H9 (cell line): ENCODE data around the gene CLEC16A. TPM values are rescaled to one million over a fixed set of nuclear protein-coding genes. Genes with fewer than 3 reads are reported as not detected.
A peak's percentile ranks its signal among the peaks of the same experiment; 100 is the strongest.

Experiments used
- DNase-seq: peaks from one replicate; pipeline ENCODE4 v3.0.0-alpha.2; 2017
- H2AFZ ChIP-seq: one replicate; pipeline ENCODE4 v1.6.1; 2013; ENCODE audit warnings: mild to moderate bottlenecking, low read length, control low read depth, moderate library complexity
- H2AK5ac ChIP-seq: 2 replicates; pipeline ENCODE4 v1.6.1; 2013; ENCODE audit warnings: low read length, control low read depth, mixed read lengths; ENCODE audit not compliant: insufficient read length
- H2BK120ac ChIP-seq: one replicate; pipeline ENCODE4 v1.6.1; 2013; ENCODE audit warnings: low read depth, mild to moderate bottlenecking, low read length, control low read depth, inconsistent platforms; ENCODE audit not compliant: poor library complexity, severe bottlenecking
- H2BK12ac ChIP-seq: 2 replicates; pipeline ENCODE4 v1.6.1; 2013; ENCODE audit warnings: low read length, control low read depth, mixed read lengths, low read depth; ENCODE audit not compliant: insufficient read length
- H2BK15ac ChIP-seq: 2 replicates; pipeline ENCODE4 v1.6.1; 2013; ENCODE audit warnings: low read depth, low read length, control low read depth
- H2BK20ac ChIP-seq: one replicate; pipeline ENCODE4 v1.6.1; 2013; ENCODE audit warnings: low read depth, mild to moderate bottlenecking, low read length, control low read depth, inconsistent platforms; ENCODE audit not compliant: poor library complexity, severe bottlenecking
- H2BK5ac ChIP-seq: 2 replicates; pipeline ENCODE4 v1.6.1; 2013; ENCODE audit warnings: low read length, control low read depth, mixed read lengths; ENCODE audit not compliant: insufficient read length
- H3K14ac ChIP-seq: 2 replicates; pipeline ENCODE4 v1.6.1; 2013; ENCODE audit warnings: low read length, control low read depth; ENCODE audit not compliant: insufficient read depth
- H3K18ac ChIP-seq: 2 replicates; pipeline ENCODE4 v1.6.1; 2013; ENCODE audit warnings: low read depth, mild to moderate bottlenecking, mixed read lengths, low read length, control low read depth; ENCODE audit not compliant: insufficient read length
- H3K23ac ChIP-seq: 2 replicates; pipeline ENCODE4 v1.6.1; 2013; ENCODE audit warnings: low read length, control low read depth, mixed read lengths, low read depth; ENCODE audit not compliant: insufficient read length
- H3K23me2 ChIP-seq: 2 replicates; pipeline ENCODE4 v1.6.1; 2013; ENCODE audit warnings: low read depth, mild to moderate bottlenecking, mixed read lengths, low read length, control low read depth; ENCODE audit not compliant: insufficient read length, poor library complexity, severe bottlenecking
- H3K27ac ChIP-seq: 2 replicates; pipeline ENCODE4 v1.5.1; 2013; ENCODE audit warnings: low read length, control low read depth, mixed read lengths, low read depth; ENCODE audit not compliant: insufficient read length
- H3K27me3 ChIP-seq: 2 replicates; pipeline ENCODE4 v1.6.1; 2013; ENCODE audit warnings: low read length, control low read depth, inconsistent platforms; ENCODE audit not compliant: insufficient read depth
- H3K4ac ChIP-seq: 2 replicates; pipeline ENCODE4 v1.6.1; 2013; ENCODE audit warnings: low read depth, mild to moderate bottlenecking, control low read depth, inconsistent platforms, low read length, moderate library complexity
- H3K4me1 ChIP-seq: 2 replicates; pipeline ENCODE4 v1.6.1; 2013; ENCODE audit warnings: low read length, control low read depth, inconsistent platforms; ENCODE audit not compliant: insufficient read depth
- H3K4me2 ChIP-seq: 2 replicates; pipeline ENCODE4 v1.6.1; 2013; ENCODE audit warnings: low read length, control low read depth, mixed read lengths; ENCODE audit not compliant: insufficient read length, insufficient read depth
- H3K56ac ChIP-seq: 2 replicates; pipeline ENCODE4 v1.6.1; 2013; ENCODE audit warnings: low read depth, mild to moderate bottlenecking, mixed read lengths, low read length, control low read depth; ENCODE audit not compliant: insufficient read length
- H3K79me1 ChIP-seq: 2 replicates; pipeline ENCODE4 v1.6.1; 2013; ENCODE audit warnings: low read depth, mild to moderate bottlenecking, moderate library complexity, low read length, control low read depth, inconsistent platforms; ENCODE audit not compliant: insufficient read depth, poor library complexity, severe bottlenecking
- H3K79me2 ChIP-seq: 2 replicates; pipeline ENCODE4 v1.6.1; 2013; ENCODE audit warnings: low read length, control low read depth, inconsistent platforms; ENCODE audit not compliant: insufficient read depth
- H3K9ac ChIP-seq: 2 replicates; pipeline ENCODE4 v1.6.1; 2013; ENCODE audit warnings: low read length, control low read depth, mixed read lengths; ENCODE audit not compliant: insufficient read length; ENCODE audit errors: extremely low read depth
- H3K9me3 ChIP-seq: one replicate; pipeline ENCODE4 v1.6.1; 2013; ENCODE audit warnings: low read depth, low read length, inconsistent platforms; ENCODE audit not compliant: control insufficient read depth
- H3T11ph ChIP-seq: one replicate; pipeline ENCODE4 v1.6.1; 2013; ENCODE audit warnings: mild to moderate bottlenecking, low read length, control low read depth, inconsistent platforms
- H4K20me1 ChIP-seq: one replicate; pipeline ENCODE4 v1.6.1; 2013; ENCODE audit not compliant: control insufficient read depth, insufficient read length, insufficient read depth
- H4K5ac ChIP-seq: 2 replicates; pipeline ENCODE4 v1.6.1; 2013; ENCODE audit warnings: low read depth, mild to moderate bottlenecking, mixed read lengths, low read length, control low read depth; ENCODE audit not compliant: insufficient read length
- H4K8ac ChIP-seq: replicated peaks from 2 replicates; pipeline ENCODE4 v1.6.1; 2013; ENCODE audit warnings: low read length, control low read depth, mixed read lengths, low read depth; ENCODE audit not compliant: insufficient read length
- H4K91ac ChIP-seq: 2 replicates; pipeline ENCODE4 v1.6.1; 2013; ENCODE audit warnings: low read depth, mild to moderate bottlenecking, moderate library complexity, mixed read lengths, low read length, control low read depth; ENCODE audit not compliant: insufficient read length
- H3K27ac Mint-ChIP-seq, 3 experiments: 2 replicates in 2 of 3; 3 replicates in 1 of 3; pipeline ENCODE4 v1.8.0; 2020 to 2021; ENCODE audit warnings: mixed read lengths in 3 of 3, mild to moderate bottlenecking in 1 of 3, moderate library complexity in 1 of 3
- H3K27me3 Mint-ChIP-seq: 2 replicates; pipeline ENCODE4 v1.8.0; 2021; ENCODE audit warnings: low read depth, mild to moderate bottlenecking, moderate library complexity, mixed read lengths
- H3K36me3 Mint-ChIP-seq, 3 experiments: 2 replicates in 2 of 3; 3 replicates in 1 of 3; pipeline ENCODE4 v1.8.0; 2020 to 2021; ENCODE audit warnings: low read depth in 3 of 3, mixed read lengths in 3 of 3; ENCODE audit not compliant: insufficient read depth in 1 of 3
- H3K4me1 Mint-ChIP-seq, 2 experiments: 2 replicates each; pipeline ENCODE4 v1.8.0; 2020; ENCODE audit warnings: mixed read lengths in 2 of 2
- H3K4me3 Mint-ChIP-seq, 2 experiments: 2 replicates in 1 of 2; 3 replicates in 1 of 2; pipeline ENCODE4 v1.8.0; 2020 to 2021; ENCODE audit warnings: mild to moderate bottlenecking in 2 of 2, mixed read lengths in 2 of 2, moderate library complexity in 1 of 2
- H3K9me3 Mint-ChIP-seq, 2 experiments: 2 replicates in 1 of 2; 3 replicates in 1 of 2; pipeline ENCODE4 v1.8.0; 2020; ENCODE audit warnings: mild to moderate bottlenecking in 2 of 2, mixed read lengths in 2 of 2, moderate library complexity in 1 of 2
- WGBS: extraction: QIAGEN DNeasy Blood & Tissue Kit; methylation state at CpG from one replicate; pipeline ENCODE4 v1.1.7; 2013; ENCODE audit warnings: missing lambda C conversion rate, low lambda C conversion rate, mixed read lengths; ENCODE audit not compliant: insufficient read length; ENCODE audit errors: extremely low coverage; 5-methylcytosine and 5-hydroxymethylcytosine counted together
- total RNA-seq: library from RNA; stranded (reverse); gene quantifications from 2 replicates; pipeline ENCODE4 v1.2.1, GENCODE V29; 2021
- TF ChIP-seq, protein P1 (sequence below): fragments of 200-600 bp; sonication (generic); conservative IDR thresholded peaks from 3 replicates; pipeline ENCODE4 v1.8.0; 2021; ENCODE audit warnings: antibody characterized with exemption, mild to moderate bottlenecking

CLEC16A gene
- total RNA-seq, 1 experiment from 2014 or later: 15.2 TPM

DNA sequence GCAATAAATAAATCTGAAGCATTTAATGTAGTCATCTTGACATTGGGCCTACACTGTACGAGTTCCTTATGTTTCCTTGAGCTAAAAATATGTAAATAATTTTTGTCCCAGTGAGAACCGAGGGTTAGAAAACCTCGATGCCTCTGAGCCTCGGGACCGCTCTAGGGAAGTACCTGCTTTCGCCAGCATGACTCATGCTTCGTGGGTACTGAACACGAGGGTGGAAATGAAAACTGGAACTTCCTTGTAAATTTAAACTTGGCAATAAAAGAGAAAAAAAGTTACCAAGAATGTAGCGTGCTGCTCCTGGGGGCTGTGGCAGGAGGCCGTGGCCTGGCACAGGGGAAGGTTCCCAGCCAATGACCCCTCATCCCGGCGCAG, 237.5 kb downstream of the CLEC16A start:
- Histone ChIP-seq H2BK20ac (no peak overlapping the region), H3K4ac (no peak overlapping the region), H3K79me1 (no peaks in the 10 kb centered on the region), H3K23me2 (no peaks in the 10 kb centered on the region), H2BK5ac (no peak overlapping the region), H2AFZ (no peak overlapping the region), H3K4me1 (peaks cover 8% of the 10 kb centered on the region), H3K9me3 (no peaks in the 10 kb centered on the region), H3K9ac (no peak overlapping the region), H3K18ac (no peak overlapping the region), H3K14ac (no peak overlapping the region), H3K56ac (no peak overlapping the region), H2BK15ac (no peak overlapping the region), H3K23ac (no peak overlapping the region), H4K8ac (no peak overlapping the region), H2BK120ac (no peak overlapping the region), H3K27me3 (no peaks in the 10 kb centered on the region), H3K27ac (no peak overlapping the region), H3T11ph (no peak overlapping the region), H3K4me2 (no peak overlapping the region), H3K79me2 (no peaks in the 10 kb centered on the region), H4K20me1 (no peaks in the 10 kb centered on the region), H2BK12ac (no peak overlapping the region), H4K91ac (no peak overlapping the region), H4K5ac (no peak overlapping the region), H2AK5ac (no peak overlapping the region)
- Mint-ChIP-seq H3K9me3 (no peaks in the 10 kb centered on the region), H3K27ac (0 out of 7 replicates have a peak overlapping the region, but pooled peaks of 1 of the 3 experiments have one; percentile 28), H3K4me1 (peaks cover 15 to 24% of the 10 kb centered on the region in 2 experiments), H3K4me3 (no peak overlapping the region), H3K36me3 (no peaks in the 10 kb centered on the region), H3K27me3 (no peaks in the 10 kb centered on the region; the same call in 1 of the 2 replicates)
- TF ChIP-seq, protein P1, sequence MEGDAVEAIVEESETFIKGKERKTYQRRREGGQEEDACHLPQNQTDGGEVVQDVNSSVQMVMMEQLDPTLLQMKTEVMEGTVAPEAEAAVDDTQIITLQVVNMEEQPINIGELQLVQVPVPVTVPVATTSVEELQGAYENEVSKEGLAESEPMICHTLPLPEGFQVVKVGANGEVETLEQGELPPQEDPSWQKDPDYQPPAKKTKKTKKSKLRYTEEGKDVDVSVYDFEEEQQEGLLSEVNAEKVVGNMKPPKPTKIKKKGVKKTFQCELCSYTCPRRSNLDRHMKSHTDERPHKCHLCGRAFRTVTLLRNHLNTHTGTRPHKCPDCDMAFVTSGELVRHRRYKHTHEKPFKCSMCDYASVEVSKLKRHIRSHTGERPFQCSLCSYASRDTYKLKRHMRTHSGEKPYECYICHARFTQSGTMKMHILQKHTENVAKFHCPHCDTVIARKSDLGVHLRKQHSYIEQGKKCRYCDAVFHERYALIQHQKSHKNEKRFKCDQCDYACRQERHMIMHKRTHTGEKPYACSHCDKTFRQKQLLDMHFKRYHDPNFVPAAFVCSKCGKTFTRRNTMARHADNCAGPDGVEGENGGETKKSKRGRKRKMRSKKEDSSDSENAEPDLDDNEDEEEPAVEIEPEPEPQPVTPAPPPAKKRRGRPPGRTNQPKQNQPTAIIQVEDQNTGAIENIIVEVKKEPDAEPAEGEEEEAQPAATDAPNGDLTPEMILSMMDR: no peak
- no peak for DNase-seq
- no CpG with 5 or more reads among the region's 12 CpGs for WGBS
